Body of pancreas (tissue), 4 donors: ENCODE results near the gene AFDN.

Source experiments
- POLR2A ChIP-seq, 3 donors: fragments of 450-650 bp; IDR thresholded peaks; one replicate each; pipeline ENCODE4 v1.6.1; 2016; ENCODE audit warnings: antibody characterized with exemption in 3 of 3, mild to moderate bottlenecking in 2 of 3
- TF ChIP-seq, protein P1 (sequence below), 7 experiments: fragments of 450-650 bp in 4 of 7; fragments of 200-600 bp in 3 of 7; sonication (generic) in 3 of 7; IDR thresholded peaks; one replicate each; pipeline ENCODE4 v1.5.1; 2016 to 2019; ENCODE audit warnings: antibody characterized with exemption in 7 of 7

GRCh38 chr6:167962711-167963110 lies 136.0 kb downstream of the AFDN start:
- TF ChIP-seq, protein P1, sequence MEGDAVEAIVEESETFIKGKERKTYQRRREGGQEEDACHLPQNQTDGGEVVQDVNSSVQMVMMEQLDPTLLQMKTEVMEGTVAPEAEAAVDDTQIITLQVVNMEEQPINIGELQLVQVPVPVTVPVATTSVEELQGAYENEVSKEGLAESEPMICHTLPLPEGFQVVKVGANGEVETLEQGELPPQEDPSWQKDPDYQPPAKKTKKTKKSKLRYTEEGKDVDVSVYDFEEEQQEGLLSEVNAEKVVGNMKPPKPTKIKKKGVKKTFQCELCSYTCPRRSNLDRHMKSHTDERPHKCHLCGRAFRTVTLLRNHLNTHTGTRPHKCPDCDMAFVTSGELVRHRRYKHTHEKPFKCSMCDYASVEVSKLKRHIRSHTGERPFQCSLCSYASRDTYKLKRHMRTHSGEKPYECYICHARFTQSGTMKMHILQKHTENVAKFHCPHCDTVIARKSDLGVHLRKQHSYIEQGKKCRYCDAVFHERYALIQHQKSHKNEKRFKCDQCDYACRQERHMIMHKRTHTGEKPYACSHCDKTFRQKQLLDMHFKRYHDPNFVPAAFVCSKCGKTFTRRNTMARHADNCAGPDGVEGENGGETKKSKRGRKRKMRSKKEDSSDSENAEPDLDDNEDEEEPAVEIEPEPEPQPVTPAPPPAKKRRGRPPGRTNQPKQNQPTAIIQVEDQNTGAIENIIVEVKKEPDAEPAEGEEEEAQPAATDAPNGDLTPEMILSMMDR (IDR thresholded peaks at IDR 0.05), result no peak
- TF ChIP-seq POLR2A (IDR thresholded peaks at IDR 0.05), result no peak
